GM12865 (cell line): ENCODE measurements around the gene RHBDL2.
A peak's percentile ranks its signal among the peaks of the same experiment; 100 is the strongest.
"Not testable (repeated sequence)": the region's sequence is repeated elsewhere in the genome, so short reads cannot be mapped to it uniquely, and the experiment has no call there.

Experiments
- DNase-seq: peaks from one replicate; pipeline ENCODE4 v3.0.0; 2010; ENCODE audit warnings: low read depth
- H3K4me3 ChIP-seq: 2 replicates; pipeline ENCODE4 v1.5.1; 2011; ENCODE audit warnings: mild to moderate bottlenecking, low read depth, low read length, control low read depth
- TF ChIP-seq, protein P1 (sequence below): IDR thresholded peaks from 2 replicates; pipeline ENCODE4 v1.5.1; 2011; ENCODE audit warnings: low read length, control low read depth, low read depth, inconsistent platforms; ENCODE audit not compliant: insufficient read depth; ENCODE audit errors: missing control alignments

The RHBDL2 gene

DNA sequence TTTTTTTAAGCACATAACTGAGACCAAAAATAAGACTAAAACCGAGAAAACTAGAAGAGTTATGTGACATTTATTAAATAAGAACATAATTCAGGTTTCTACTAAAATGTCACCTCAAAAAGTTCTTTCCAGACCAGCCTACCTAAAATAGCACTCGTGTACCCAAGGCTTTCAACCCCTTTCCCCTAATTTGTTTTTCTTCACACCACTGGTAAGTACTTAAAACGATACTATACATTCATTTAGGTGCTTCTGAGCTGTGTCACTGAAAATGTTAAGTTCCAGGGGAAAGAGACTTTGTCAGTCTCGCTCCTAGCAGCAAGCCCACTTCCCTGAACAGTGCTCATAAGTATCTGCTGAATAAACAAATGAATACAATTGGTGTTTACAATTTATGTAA lies 88.8 kb downstream of the RHBDL2 start:
- DNase-seq: peak; percentile 81
- TF ChIP-seq, protein P1, sequence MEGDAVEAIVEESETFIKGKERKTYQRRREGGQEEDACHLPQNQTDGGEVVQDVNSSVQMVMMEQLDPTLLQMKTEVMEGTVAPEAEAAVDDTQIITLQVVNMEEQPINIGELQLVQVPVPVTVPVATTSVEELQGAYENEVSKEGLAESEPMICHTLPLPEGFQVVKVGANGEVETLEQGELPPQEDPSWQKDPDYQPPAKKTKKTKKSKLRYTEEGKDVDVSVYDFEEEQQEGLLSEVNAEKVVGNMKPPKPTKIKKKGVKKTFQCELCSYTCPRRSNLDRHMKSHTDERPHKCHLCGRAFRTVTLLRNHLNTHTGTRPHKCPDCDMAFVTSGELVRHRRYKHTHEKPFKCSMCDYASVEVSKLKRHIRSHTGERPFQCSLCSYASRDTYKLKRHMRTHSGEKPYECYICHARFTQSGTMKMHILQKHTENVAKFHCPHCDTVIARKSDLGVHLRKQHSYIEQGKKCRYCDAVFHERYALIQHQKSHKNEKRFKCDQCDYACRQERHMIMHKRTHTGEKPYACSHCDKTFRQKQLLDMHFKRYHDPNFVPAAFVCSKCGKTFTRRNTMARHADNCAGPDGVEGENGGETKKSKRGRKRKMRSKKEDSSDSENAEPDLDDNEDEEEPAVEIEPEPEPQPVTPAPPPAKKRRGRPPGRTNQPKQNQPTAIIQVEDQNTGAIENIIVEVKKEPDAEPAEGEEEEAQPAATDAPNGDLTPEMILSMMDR: no peak
- H3K4me3 ChIP-seq: no peak overlapping the region

DNA sequence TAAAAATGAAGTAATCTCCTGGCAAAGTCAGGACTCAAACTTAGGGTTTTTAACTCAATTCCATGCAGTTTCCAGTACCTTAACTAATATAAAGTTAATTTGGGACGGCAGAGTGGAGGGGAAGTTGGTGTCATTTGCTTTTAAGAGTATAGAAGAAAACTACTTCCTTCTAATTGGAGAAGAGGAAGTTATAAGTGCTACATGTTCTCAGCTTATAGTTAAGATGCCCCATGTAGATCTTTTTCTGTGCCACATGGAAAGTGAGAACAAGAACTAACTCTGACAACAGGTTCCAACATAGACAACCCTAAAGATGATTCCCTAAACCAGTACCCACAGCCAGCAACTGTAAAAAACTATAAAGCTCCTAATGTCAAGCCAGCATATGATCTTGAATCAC lies 93.6 kb downstream of the RHBDL2 start:
- no peak overlapping the region for H3K4me3 ChIP-seq
- TF ChIP-seq, protein P1: no peak
- DNase-seq: peak; percentile 19

DNA sequence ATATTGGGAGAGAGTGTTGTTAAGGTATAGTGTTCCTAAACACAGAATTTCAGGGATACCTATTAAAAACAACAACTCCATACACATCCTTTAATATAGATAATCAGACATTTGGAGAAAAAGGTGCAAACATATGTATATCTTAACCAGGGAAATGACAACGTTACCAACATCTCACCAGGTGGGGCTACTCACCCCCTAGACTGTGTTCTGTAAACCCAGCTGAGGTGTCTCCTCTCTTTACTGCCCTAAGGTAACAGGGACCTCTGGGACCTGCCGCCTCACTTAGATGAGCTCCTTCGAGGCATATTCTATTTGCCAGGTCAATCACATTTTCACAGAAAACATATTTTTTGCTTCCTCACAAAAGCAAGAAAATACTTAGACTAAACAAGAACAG lies 95.4 kb downstream of the RHBDL2 start:
- TF ChIP-seq, protein P1: no peak
- no peak for DNase-seq
- no peak overlapping the region for H3K4me3 ChIP-seq

DNA sequence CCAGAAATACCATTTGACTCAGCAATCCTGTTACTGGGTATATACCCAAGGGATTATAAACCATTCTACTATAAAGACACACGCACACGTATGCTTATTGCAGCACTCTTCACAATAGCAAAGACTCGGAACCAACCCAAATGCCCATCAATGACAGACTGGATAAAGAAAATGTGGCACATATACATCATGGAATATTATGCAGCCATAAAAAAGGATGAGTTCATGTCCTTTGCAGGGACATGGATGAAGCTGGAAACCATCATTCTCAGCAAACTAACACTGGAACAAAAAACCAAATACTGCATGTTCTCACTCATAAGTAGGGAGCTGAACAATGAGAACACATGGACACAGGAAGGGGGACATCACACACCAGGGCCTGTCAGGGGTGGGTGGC lies 96.5 kb downstream of the RHBDL2 start:
- not testable (repeated sequence) for H3K4me3 ChIP-seq, DNase-seq

DNA sequence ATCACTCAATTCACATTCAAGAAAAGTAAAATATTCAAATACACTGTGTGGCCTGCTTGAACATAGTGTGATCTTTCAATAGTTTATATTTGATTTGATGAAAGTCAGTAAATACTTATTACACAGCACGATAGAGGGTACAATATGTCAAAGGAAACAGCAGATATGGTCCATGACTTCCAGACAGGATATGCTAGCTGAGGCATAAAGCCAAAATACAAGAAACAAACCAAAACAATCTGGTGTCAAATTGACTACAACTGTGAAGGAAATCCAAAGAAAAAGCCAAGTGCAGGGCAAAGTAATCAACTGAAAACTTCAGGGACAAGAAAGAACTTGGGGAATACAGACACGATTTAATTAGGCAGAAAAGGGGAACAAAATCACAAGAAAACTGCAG lies 101.3 kb downstream of the RHBDL2 start:
- TF ChIP-seq, protein P1: no peak
- no peak for DNase-seq
- no peak overlapping the region for H3K4me3 ChIP-seq

DNA sequence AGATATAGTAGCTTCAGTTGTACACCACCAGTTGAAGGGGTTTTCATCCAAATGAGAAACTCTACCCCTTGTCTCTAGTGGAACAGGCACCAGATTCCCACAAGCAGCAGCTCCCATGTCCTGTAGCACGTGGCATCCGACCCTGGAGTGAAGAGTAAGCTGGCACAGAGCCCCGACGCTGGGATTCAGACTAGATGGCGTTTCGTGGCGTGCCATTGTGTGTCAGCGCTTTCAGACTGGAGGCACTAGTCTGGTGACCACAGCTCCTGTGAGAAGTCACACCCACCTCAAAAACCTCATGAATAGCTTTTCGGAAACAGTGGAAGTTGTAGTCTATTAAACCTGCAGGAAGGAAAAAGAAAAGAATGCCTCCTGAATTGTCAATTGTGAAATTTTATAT lies 102.3 kb downstream of the RHBDL2 start:
- no peak for DNase-seq
- H3K4me3 ChIP-seq: no peak overlapping the region
- TF ChIP-seq, protein P1: no peak

DNA sequence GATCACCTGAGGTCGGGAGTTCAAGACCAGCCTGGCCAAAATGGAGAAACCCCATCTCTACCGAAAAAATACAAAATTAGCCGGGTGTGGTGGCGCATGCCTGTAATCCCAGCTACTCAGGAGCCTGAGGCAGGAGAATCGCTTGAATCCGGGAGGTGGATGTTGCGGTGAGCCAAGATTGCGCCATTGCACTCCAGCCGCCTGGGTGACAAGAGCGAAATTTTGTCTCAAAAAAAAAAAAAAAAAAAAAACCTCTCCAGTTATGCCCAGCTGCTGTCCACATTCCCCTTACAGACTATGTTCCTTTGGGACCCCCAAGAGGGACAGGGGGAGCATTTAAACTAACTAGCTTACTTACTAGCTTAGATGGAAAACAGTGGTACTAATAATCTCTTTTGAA lies 105.3 kb downstream of the RHBDL2 start:
- DNase-seq, H3K4me3 ChIP-seq: not testable (repeated sequence)
